GM12875 (cell line): ENCODE data around the gene SCN3A.

Source experiments
- H3K4me3 ChIP-seq: one replicate; pipeline ENCODE4 v1.5.1; 2011; ENCODE audit warnings: low read depth, low read length, control low read depth
- TF ChIP-seq, protein P1 (sequence below): IDR thresholded peaks from 2 replicates; pipeline ENCODE4 v1.5.1; 2011; ENCODE audit warnings: low read depth, mild to moderate bottlenecking, control low read depth, inconsistent platforms, low read length, moderate library complexity, borderline replicate concordance; ENCODE audit not compliant: insufficient read depth

The SCN3A gene

DNA sequence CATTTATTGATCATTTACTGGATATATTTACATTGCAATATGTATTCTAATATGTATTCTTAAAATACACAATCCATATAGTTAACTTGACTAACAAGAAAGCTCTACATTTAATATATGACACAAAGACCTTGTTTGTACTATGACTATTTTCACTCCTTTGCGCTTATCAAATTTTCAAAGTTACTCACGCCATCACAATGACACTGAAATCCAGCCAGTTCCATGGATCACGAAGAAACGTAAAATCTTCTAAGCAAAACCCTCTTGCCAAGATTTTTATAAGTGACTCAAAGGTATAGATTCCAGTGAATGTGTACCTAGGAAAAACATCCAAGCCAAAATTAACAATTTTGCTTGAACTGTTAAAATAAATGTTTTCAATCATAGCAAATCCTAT is 39.6 kb downstream of the SCN3A start:
- H3K4me3 ChIP-seq, result no peak overlapping the region
- TF ChIP-seq, protein P1, sequence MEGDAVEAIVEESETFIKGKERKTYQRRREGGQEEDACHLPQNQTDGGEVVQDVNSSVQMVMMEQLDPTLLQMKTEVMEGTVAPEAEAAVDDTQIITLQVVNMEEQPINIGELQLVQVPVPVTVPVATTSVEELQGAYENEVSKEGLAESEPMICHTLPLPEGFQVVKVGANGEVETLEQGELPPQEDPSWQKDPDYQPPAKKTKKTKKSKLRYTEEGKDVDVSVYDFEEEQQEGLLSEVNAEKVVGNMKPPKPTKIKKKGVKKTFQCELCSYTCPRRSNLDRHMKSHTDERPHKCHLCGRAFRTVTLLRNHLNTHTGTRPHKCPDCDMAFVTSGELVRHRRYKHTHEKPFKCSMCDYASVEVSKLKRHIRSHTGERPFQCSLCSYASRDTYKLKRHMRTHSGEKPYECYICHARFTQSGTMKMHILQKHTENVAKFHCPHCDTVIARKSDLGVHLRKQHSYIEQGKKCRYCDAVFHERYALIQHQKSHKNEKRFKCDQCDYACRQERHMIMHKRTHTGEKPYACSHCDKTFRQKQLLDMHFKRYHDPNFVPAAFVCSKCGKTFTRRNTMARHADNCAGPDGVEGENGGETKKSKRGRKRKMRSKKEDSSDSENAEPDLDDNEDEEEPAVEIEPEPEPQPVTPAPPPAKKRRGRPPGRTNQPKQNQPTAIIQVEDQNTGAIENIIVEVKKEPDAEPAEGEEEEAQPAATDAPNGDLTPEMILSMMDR, result no peak

DNA sequence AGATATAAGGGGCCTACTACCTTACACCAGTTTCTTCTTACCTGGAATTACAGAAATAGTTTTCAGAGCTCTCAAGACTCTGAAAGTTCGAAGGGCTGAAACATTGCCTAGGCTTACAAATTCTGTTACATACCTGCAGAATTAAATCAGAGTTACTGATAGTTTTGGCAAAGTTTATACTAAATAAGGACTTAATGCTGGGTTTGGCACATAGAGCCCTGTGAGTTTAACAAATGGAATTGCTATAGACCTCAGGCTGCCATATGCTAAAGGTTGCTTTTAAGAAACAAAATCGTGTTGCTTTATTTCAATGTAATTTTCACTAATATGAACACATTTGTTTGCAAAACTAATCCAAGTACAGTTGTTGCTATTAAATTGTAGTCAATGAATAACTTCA is 40.1 kb downstream of the SCN3A start:
- no peak overlapping the region for H3K4me3 ChIP-seq
- TF ChIP-seq, protein P1, result no peak

DNA sequence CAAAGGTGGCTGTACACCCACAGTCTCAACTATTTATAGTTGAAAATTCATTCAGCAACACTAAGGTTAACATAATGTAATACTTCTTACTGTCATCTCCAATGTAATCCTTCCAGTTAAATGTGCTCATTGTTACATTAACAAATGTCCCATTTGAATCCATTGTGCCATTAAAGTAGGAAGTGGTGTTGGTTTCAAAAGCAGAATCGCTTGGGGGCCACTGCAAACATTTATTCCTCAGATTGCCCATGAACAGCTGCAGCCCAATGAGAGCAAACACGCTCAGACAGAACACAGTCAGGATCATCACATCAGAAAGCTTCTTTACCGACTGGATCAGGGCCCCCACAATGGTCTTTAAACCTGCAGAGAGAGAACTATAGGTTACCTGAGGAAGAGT is 41.4 kb downstream of the SCN3A start:
- TF ChIP-seq, protein P1, result no peak

GRCh38 chr2:165161510-165161909 is 42.3 kb downstream of the SCN3A start:
- TF ChIP-seq, protein P1, result no peak
- no peak overlapping the region for H3K4me3 ChIP-seq

More for the DNA sequence above, 41.4 kb downstream of the SCN3A start:
- no peak overlapping the region for H3K4me3 ChIP-seq

GRCh38 chr2:165157160-165157559 is 46.7 kb downstream of the SCN3A start:
- H3K4me3 ChIP-seq, result no peak overlapping the region
- TF ChIP-seq, protein P1, result no peak

DNA sequence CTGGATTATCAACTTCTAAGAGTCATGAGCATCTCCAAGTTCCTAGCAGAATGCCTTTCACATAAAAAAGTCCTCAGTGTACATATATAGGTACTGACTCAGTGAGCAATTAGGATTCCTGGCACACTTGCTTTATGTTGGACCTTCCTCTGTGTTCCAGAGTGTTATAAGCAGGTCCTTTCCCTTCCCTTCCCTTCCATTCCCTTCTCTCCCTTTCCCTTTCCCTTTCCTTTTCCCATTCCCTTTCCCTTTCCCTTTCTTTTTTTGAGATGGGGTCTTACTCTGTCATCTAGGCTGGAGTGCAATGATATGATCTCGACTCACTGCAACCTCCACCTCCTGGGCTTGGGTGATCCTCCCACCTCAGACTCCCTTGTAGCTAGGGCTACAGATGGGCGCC is 48.7 kb downstream of the SCN3A start:
- TF ChIP-seq, protein P1, result no peak
- no peak overlapping the region for H3K4me3 ChIP-seq

- TF ChIP-seq, protein P1, result no peak
- no peak overlapping the region for H3K4me3 ChIP-seq
Measured at GRCh38 chr2:165149439-165149838, 54.4 kb downstream of the SCN3A start.
